DMS114 treated with DMSO at 0.1 percent for 48 hours (cell line): ENCODE results near the gene PMM1.

Experiments
- DNase-seq: peaks from one replicate; lab custom pipeline; 2025; ENCODE audit not compliant: unreplicated experiment; lab: John Stamatoyannopoulos, UW

PMM1 gene

GRCh38 chr22:41539146-41540005 lies 50.3 kb downstream of the PMM1 start:
- DNase-seq, result no peak

- no peak for DNase-seq
These were observed 51.1 kb downstream of the PMM1 start for GRCh38 chr22:41538583-41538982.

GRCh38 chr22:41537203-41537602 lies 52.4 kb downstream of the PMM1 start:
- DNase-seq, result no peak

DNA sequence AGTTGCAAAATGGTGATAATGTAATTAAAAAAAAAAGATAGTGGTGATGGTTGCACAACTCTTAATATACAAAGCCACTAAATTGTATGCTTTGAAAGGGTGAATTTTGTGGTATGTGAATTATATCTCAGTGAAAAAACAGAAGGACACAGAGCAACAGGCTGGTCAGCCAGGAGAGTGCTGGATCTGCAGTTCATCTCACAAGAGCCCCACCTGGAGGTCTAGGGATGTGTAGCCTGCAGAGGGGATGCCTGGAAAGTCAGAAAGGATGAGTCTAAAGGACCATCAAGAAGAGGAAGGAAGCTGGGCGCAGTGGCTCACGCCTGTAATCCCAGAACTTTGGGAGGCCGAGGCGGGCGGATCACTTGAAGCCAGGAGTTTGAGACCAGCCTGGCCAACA lies 54.4 kb downstream of the PMM1 start:
- no peak for DNase-seq

DNA sequence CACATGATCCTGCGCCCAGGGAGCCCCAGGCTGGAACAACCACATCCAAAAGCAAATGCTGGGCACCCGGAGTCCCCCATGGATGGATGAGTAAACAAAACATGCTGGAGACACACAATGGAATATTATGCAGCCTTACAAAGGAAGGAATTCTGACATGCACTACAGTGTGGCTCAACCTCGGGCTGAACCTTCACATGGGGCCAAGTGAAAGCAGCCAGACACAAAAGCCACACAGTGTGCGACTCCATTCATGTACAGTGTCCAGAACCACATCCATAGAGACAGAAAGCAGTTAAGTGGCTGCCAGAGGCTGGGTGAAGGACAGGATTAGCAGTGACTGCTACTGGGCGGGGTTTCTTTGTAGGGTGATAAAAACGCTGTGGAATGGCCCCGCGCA lies 55.4 kb downstream of the PMM1 start:
- no peak for DNase-seq

DNA sequence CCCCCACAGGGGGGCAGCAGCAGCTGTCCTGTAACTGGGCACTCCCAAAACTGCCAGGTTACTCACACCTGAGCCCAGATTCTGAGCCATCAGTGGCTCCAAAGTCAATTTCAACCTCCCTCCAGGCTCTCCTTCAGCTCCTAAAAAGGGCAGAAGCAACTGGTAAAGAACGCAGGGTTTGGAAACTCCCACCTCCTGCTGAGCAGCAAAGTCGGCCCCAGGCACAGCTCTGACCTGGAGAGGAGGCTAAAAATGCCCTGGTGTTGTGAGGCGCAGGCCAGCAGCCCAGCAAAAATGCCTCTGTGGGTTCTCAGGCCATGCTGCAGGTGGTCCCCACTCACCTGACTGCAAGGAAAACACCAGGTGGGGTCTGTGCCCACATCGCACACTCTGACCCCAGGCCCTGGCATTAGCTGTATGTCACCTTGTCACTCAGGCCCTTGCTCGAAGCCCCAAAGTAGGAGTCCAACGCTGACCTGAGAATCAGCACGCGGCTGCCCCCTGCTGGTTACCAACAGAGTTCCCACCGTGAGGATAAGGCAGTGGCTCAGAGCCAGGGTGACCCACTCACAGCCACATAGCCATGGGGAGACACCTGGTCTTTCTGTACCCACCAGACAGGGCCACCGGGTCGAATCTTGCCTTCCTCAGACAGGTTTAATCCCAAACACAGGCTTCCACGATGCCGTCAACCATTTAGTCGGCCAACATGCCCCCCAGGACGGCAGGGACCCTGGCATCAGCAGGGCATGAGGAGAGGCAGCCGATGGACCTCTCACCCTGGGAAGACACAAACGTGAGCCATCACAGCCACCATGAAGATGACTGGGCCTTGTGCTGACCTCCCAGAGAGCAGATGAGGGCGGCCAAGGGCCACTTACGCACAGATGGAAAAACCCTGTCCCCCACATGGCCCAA lies 56.5 kb downstream of the PMM1 start:
- no peak for DNase-seq

DNA sequence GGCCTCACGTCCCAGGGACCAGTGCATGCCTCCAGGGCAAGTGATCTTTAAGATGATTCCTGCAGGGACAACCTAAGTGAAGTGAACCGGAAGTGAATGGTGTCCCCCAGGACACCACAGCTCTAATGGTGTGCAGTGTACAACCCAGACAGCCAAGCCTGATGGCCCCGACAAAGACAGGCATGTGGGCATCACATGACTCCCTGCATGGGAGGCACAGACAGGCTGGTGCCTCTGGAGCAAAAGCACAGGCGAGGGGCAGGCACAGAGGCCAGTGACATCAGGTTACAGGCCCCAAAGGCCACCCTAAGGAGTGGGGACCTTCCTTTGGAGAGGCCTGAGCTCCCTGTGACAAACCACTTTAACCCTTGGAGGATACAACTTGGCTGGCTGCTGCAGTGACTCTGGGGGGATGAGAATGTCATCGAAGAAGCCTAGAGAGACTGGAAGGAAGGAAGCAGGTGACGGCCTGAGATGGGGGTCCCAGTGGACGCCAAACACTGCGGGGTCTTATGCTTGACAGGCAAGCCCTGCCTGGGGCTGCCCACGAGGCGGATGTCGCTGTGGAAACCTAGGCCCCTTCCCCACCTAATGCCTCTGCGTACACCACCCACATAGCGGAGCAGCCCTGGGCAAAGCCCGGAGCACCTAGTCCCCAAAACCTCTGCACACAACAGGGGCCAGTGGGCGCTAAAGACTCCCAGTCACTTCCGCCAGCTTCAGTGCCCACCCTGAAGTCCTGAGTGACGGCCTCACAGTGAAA lies 57.7 kb downstream of the PMM1 start:
- no peak for DNase-seq

DNA sequence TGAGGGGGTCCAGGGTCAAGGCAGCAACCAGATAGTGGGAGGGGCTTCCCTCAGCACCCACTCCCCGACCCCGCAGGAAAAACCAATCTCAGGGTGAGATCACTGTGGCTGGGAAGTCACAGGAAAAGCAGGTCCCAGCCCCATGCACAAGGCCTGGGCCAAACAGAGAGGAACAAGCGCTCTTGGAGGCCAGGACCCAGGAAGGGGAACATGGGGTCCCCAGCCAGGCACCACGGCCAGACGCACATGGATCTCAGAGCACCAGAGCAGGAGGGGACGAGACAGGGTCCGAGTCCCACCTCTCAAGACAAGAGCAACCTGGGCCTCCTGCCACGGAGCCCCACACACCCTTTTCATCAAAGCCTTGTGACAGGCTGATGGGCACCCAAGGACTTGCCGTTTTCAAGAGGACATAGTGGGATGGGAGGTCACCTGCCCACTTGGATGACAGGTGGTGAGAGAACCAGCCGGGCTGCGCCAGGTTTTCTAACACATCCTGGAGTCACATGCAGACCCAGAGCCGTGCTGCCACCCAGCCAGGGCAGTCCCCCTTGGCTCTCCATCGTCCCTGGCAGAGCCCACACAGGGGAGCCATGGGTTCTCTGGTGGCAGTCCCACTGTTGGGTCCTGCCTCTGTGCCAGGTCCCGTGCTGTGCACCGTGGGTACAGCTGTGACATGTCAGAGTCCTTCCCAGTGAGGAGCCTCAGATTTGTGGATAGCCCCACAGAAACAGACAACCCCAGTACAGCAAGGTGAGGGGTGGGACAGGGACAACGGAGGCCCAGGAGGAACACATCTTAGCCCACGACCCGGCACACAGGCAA lies 58.5 kb downstream of the PMM1 start:
- no peak for DNase-seq

DNA sequence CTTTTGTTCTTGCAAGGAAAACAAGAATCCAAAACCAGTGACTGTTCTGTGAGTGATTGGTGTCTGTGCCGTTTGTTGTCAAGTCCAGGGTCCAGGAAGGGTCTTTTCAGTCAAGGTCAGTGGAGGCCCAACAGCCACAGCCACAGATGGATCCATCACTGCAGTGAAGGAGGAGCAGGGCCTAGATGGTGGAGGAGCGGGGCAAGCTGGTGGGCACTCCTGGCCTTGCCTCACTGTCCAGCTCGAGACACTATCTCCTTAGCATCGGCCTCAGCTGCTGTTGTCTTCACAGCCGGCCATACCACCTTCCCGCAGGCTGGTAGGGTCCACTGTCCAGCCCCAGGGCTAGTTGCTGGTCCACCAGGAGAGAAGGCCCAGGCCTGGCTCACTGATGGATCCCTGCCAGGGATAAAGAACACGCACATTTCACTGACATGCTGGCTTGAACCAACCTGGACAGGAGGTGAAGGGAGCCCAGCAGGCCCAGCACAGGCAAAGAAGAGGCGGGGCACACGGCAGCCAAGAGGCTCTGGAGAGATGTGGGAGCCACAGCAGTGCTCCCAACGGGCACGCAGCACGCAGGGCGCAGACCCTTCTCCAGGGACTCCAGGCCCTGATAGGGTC lies 60.6 kb downstream of the PMM1 start:
- no peak for DNase-seq

GRCh38 chr22:41528132-41528766 lies 61.4 kb downstream of the PMM1 start:
- DNase-seq, result no peak
